ENCODE data around the gene CKAP2L.
A peak's percentile ranks its signal among the peaks of the same experiment; 100 is the strongest.

Gene CKAP2L

DNA sequence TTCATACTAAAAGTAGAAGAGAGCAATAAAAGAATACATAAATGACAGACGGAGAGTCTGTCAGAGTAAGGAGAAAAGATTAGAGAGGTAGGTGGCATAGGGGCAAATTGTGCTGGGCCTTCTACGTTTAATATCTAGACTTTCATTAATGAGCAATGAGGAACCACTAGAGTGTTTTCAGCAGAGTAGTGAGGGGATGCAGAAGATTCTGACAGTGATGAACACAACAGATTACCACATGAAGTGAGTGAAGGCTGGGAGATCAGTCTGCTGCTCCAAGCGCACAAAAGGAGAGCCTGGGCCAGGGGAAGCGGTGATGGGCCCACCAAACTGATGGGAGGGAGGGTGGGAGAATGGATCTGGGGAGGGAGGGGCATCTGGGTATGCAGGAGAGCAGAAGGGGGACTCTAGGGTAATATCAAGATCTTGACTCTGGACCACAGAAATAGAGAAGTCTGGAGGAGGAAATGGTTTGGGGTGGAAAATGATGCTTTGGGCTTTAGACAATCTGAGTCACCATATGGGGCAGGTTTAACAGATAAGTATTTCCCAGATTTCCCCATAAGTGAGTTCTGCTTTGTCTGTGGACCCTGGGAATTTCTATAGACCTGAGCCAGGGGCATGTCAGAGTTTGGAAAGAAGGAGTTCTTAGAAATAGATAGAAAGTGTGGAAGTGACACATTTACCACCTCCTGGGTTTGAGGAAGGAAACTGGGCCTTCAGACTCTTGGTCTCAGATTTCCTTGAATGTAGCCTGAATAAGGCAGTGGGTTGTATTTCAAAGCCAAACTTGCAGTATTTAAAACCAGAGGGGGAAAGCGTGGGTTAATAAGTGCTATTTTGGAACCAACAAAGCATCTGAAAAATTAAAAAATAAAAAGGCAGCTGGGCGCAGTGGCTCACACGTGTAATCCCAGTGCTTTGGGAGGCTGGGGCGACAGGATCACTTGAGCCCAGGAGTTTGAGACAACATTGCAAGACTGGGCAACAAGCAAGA, 34.9 kb upstream of the CKAP2L start:
- no peaks in the 10 kb centered on the region for H3K27me3 Mint-ChIP-seq
- no peak overlapping the region for H3K4me3 Mint-ChIP-seq
- DNase-seq (ENCODE audit: low spot score in 2 of 2), result no peak
- no peaks in the 10 kb centered on the region for H3K9me3 Mint-ChIP-seq
- ATAC-seq (replicated peaks; ENCODE audit: extremely low read depth, poor library complexity, severe bottlenecking), result no peak
- H3K4me1 Mint-ChIP-seq, result no peaks in the 10 kb centered on the region
- H3K27ac Mint-ChIP-seq (ENCODE audit: low read depth), result peak overlapping the region; percentile 1
- H3K36me3 Mint-ChIP-seq (ENCODE audit: insufficient read depth), result no peaks in the 10 kb centered on the region

GRCh38 chr2:112796486-112796885, 32.1 kb upstream of the CKAP2L start:
- Mint-ChIP-seq H3K27ac (ENCODE audit: low read depth) (no peak overlapping the region), H3K4me1 (peaks cover 5% of the 10 kb centered on the region), H3K9me3 (no peaks in the 10 kb centered on the region), H3K4me3 (no peak overlapping the region), H3K27me3 (no peaks in the 10 kb centered on the region), H3K36me3 (ENCODE audit: insufficient read depth) (no peaks in the 10 kb centered on the region)
- ATAC-seq (replicated peaks; ENCODE audit: extremely low read depth, poor library complexity, severe bottlenecking), result no peak
- DNase-seq (ENCODE audit: low spot score in 2 of 2), result no peak

DNA sequence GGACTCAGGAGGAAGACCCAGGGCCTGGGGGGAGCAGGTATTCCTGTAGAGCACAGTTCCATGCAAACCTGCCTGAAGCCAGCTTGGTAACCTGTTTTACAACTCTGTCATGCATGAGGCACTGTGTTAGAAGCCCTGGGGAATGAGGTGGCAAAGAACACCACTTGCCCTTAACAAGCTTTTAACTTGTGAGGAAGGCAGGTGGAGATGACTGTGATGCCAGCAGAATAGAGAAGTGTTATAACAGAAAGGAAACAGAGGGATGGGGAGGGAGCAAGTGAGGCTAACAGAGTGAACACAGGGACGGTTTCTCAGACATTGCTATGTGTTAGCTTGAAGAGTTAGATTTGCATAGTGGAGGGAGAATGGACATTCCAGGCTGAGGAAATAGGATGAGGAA, 31.4 kb upstream of the CKAP2L start:
- no peak overlapping the region for H3K4me3 Mint-ChIP-seq
- ATAC-seq (replicated peaks; ENCODE audit: extremely low read depth, poor library complexity, severe bottlenecking) (no peak), DNase-seq (ENCODE audit: low spot score in 2 of 2) (no peak)
- H3K9me3 Mint-ChIP-seq, result no peaks in the 10 kb centered on the region
- H3K36me3 Mint-ChIP-seq (ENCODE audit: insufficient read depth), result no peaks in the 10 kb centered on the region
- H3K4me1 Mint-ChIP-seq, result peaks cover 5% of the 10 kb centered on the region
- no peak overlapping the region for H3K27ac Mint-ChIP-seq (ENCODE audit: low read depth)
- H3K27me3 Mint-ChIP-seq, result no peaks in the 10 kb centered on the region

DNA sequence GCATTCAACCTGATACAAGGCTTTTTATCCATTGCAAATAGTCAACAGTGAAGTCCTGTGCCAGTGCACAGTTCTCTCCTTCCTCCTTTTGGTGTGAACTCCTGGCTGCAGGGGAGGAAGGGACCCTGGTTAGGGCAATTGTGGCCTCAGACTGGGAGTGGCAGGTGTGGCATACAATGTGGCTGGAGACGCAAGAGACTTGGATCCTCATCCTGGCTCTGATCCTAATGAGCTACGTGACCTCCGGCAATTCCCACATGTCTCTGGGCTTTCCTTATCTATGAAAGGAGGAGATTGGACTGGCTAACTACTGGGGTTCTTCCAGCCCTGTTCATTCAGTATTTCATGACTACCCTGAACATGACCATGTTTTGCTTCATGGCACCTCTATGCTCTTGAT, 30.4 kb upstream of the CKAP2L start:
- Mint-ChIP-seq H3K4me1 (peaks cover 5% of the 10 kb centered on the region), H3K36me3 (ENCODE audit: insufficient read depth) (no peaks in the 10 kb centered on the region), H3K27ac (ENCODE audit: low read depth) (no peak overlapping the region), H3K9me3 (no peaks in the 10 kb centered on the region), H3K4me3 (no peak overlapping the region), H3K27me3 (no peaks in the 10 kb centered on the region)
- DNase-seq (ENCODE audit: low spot score in 2 of 2) (no peak), ATAC-seq (replicated peaks; ENCODE audit: extremely low read depth, poor library complexity, severe bottlenecking) (no peak)

DNA sequence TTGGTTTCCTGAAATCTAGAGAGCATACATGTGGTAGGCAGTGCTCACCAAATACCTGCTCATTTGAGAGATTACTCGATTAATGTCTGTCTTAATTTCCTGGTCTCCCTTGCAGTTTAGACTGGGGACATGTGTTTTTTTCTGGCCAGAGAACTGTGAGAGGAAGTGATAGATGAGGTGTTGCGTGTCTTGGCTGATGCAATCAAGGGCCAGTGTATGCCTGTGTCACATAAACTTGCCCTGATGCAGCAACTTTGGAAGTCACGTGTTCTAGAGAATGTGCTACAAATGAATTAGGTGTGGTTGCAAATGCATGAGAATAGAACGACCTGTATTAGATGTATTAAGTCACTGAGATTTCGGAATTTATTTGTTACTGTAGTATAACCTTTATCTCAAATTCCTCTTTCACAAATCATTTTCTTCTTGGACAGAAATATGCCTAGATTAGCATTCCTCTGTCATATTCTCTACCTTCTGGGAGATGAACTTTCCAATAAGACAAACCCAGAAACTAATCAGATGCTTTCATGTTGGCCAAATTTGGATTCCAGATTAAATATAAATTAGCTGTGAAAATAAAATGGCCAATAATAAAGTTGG, 29.8 kb upstream of the CKAP2L start:
- ATAC-seq (replicated peaks; ENCODE audit: extremely low read depth, poor library complexity, severe bottlenecking) (peak; percentile 64), DNase-seq (ENCODE audit: low spot score in 2 of 2) (no peak)
- Mint-ChIP-seq H3K36me3 (ENCODE audit: insufficient read depth) (no peaks in the 10 kb centered on the region), H3K27me3 (no peaks in the 10 kb centered on the region), H3K9me3 (no peaks in the 10 kb centered on the region), H3K27ac (ENCODE audit: low read depth) (no peak overlapping the region), H3K4me3 (no peak overlapping the region), H3K4me1 (peaks cover 5% of the 10 kb centered on the region)

DNA sequence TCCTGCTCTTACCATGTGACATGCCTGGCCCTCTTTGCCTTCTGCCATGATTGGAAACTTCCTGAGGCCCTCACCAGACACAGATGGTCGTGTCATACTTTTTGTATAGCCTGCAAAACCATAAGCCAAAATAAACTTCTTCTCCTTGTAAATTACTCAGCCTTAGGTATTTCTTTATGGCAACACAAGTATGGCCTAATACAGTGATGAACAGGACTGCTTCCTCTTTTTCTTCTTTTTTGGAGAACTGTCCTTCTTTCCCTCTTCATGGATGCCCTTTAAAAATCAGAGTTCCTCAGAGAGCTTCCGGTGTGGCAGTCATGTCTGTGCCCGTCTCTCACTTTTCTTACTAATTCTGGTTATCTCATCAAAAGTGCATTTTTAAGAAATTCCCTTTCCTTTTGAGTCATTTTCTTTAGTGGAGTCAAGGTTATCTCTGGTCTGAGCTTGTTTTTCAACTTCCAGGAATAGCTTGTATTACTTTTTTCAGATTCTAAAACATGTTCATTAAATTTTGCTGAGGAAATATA, 29.1 kb upstream of the CKAP2L start:
- H3K9me3 Mint-ChIP-seq, result no peaks in the 10 kb centered on the region
- no peak overlapping the region for H3K27ac Mint-ChIP-seq (ENCODE audit: low read depth)
- H3K36me3 Mint-ChIP-seq (ENCODE audit: insufficient read depth), result no peaks in the 10 kb centered on the region
- H3K27me3 Mint-ChIP-seq, result no peaks in the 10 kb centered on the region
- ATAC-seq (replicated peaks; ENCODE audit: extremely low read depth, poor library complexity, severe bottlenecking), result no peak
- H3K4me1 Mint-ChIP-seq, result peaks cover 5% of the 10 kb centered on the region
- no peak for DNase-seq (ENCODE audit: low spot score in 2 of 2)
- no peak overlapping the region for H3K4me3 Mint-ChIP-seq

DNA sequence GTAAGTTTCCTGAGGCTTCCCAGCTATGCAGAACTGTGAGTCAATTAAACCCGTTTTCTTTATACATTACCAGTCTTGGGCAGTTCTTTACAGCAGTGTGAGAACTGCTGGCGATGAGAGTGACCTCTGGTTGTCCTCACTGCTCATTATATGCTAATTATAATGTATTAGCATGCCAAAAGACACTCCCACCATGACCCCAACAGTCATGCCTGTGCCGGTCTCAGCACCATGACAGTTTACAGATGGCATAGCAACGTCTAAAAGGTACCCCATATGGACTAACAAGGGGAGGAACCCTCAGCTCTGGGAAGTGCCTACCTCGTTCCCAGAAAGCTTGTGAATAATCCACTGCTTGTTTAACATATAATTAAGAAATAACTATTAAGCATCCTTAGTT, 28.0 kb upstream of the CKAP2L start:
- DNase-seq (ENCODE audit: low spot score in 2 of 2) (no peak), ATAC-seq (replicated peaks; ENCODE audit: extremely low read depth, poor library complexity, severe bottlenecking) (no peak)
- Mint-ChIP-seq H3K4me1 (peaks cover 5% of the 10 kb centered on the region), H3K9me3 (no peaks in the 10 kb centered on the region), H3K27ac (ENCODE audit: low read depth) (no peak overlapping the region), H3K27me3 (no peaks in the 10 kb centered on the region), H3K36me3 (ENCODE audit: insufficient read depth) (no peaks in the 10 kb centered on the region), H3K4me3 (no peak overlapping the region)

GRCh38 chr2:112791693-112792230, 27.4 kb upstream of the CKAP2L start:
- DNase-seq (ENCODE audit: low spot score in 2 of 2) (no peak), ATAC-seq (replicated peaks; ENCODE audit: extremely low read depth, poor library complexity, severe bottlenecking) (no peak)
- Mint-ChIP-seq H3K36me3 (ENCODE audit: insufficient read depth) (no peaks in the 10 kb centered on the region), H3K27ac (ENCODE audit: low read depth) (no peak overlapping the region), H3K4me1 (peaks cover 5% of the 10 kb centered on the region), H3K9me3 (no peaks in the 10 kb centered on the region), H3K27me3 (no peaks in the 10 kb centered on the region), H3K4me3 (no peak overlapping the region)

- H3K27ac Mint-ChIP-seq (ENCODE audit: low read depth), result no peak overlapping the region
- no peaks in the 10 kb centered on the region for H3K36me3 Mint-ChIP-seq (ENCODE audit: insufficient read depth)
- H3K4me1 Mint-ChIP-seq, result peaks cover 5% of the 10 kb centered on the region
- H3K4me3 Mint-ChIP-seq, result no peak overlapping the region
- H3K9me3 Mint-ChIP-seq, result no peaks in the 10 kb centered on the region
- DNase-seq (ENCODE audit: low spot score in 2 of 2), result no peak
- ATAC-seq (replicated peaks; ENCODE audit: extremely low read depth, poor library complexity, severe bottlenecking), result no peak
- no peaks in the 10 kb centered on the region for H3K27me3 Mint-ChIP-seq
These were observed 26.6 kb upstream of the CKAP2L start for GRCh38 chr2:112791019-112791418.

DNA sequence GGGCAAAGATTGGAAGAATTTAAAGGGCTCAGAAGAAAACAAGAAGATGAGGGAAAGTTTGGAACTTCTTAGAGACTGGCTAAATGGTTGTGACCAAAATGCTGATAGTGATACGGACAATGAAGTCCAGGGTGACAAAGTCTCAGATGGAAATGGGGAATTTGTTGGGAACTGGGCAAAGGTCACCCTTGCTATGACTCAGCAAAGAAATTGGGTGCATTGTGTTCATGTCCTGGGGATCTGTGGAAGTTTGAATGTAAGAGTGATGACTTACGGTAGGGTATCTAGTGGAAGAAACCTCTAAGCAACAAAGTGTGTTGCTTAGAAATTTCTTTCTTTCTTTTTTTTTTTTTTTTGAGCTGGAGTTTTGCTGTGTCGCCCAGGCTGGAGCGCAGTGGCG, 25.9 kb upstream of the CKAP2L start:
- no peaks in the 10 kb centered on the region for H3K27me3 Mint-ChIP-seq
- no peak overlapping the region for H3K4me3 Mint-ChIP-seq
- no peaks in the 10 kb centered on the region for H3K9me3 Mint-ChIP-seq
- ATAC-seq (replicated peaks; ENCODE audit: extremely low read depth, poor library complexity, severe bottlenecking) (no peak), DNase-seq (ENCODE audit: low spot score in 2 of 2) (no peak)
- no peak overlapping the region for H3K27ac Mint-ChIP-seq (ENCODE audit: low read depth)
- peaks cover 5% of the 10 kb centered on the region for H3K4me1 Mint-ChIP-seq
- H3K36me3 Mint-ChIP-seq (ENCODE audit: insufficient read depth), result no peaks in the 10 kb centered on the region

DNA sequence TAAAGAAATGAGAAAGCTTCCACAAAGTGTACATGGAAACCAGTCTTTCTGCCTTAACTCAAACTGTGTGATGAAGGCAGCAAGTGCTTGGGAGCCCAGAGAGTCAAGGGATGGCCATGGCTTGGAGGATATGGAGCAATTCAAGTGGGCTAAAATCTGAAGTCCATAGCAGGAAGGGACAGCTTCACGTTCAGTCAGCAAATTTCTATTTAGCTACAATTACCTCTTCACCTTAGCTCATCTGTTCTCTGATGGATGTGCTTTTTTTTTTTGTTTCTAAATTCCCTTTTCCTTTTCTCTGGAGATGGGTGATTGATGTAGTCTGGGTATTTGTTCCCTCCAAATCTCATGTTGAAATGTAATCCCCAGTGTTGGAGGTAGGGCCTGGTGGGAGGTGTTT, 24.8 kb upstream of the CKAP2L start:
- H3K27ac Mint-ChIP-seq (ENCODE audit: low read depth), result no peak overlapping the region

GRCh38 chr2:112788653-112789052, 24.2 kb upstream of the CKAP2L start:
- ATAC-seq (replicated peaks; ENCODE audit: extremely low read depth, poor library complexity, severe bottlenecking) (no peak), DNase-seq (ENCODE audit: low spot score in 2 of 2) (no peak)
- peaks cover 4% of the 10 kb centered on the region for H3K4me1 Mint-ChIP-seq
- H3K27me3 Mint-ChIP-seq, result peaks cover 16% of the 10 kb centered on the region
- H3K9me3 Mint-ChIP-seq, result no peaks in the 10 kb centered on the region
- H3K36me3 Mint-ChIP-seq (ENCODE audit: insufficient read depth), result no peaks in the 10 kb centered on the region
- no peak overlapping the region for H3K27ac Mint-ChIP-seq (ENCODE audit: low read depth)
- no peak overlapping the region for H3K4me3 Mint-ChIP-seq

More for the DNA sequence above, 24.8 kb upstream of the CKAP2L start:
- no peak for DNase-seq (ENCODE audit: low spot score in 2 of 2)
- ATAC-seq (replicated peaks; ENCODE audit: extremely low read depth, poor library complexity, severe bottlenecking), result no peak
- Mint-ChIP-seq H3K4me1 (peaks cover 5% of the 10 kb centered on the region), H3K9me3 (no peaks in the 10 kb centered on the region), H3K27me3 (peaks cover 10% of the 10 kb centered on the region), H3K4me3 (no peak overlapping the region), H3K36me3 (ENCODE audit: insufficient read depth) (no peaks in the 10 kb centered on the region)
